Esophagus muscularis mucosa (tissue), 4 donors: ENCODE results near the gene CACNB4. TPM values are rescaled to one million over a fixed set of nuclear protein-coding genes. Genes with fewer than 3 reads are reported as not detected.

Experiments
- DNase-seq: peaks from one replicate; pipeline ENCODE4 v3.0.0-alpha.2; 2017; ENCODE audit errors: extremely low spot score
- H3K27ac ChIP-seq, 4 donors: fragments of 200-600 bp; sonication (generic); replicated peaks in 1 of 4; 1 replicate in 3 of 4; 2 replicates in 1 of 4; pipeline ENCODE4 v1.5.1; 2016 to 2019; ENCODE audit warnings: mild to moderate bottlenecking in 1 of 4
- H3K27me3 ChIP-seq, 4 donors: fragments of 200-600 bp; sonication (generic); one replicate each; pipeline versions ENCODE4 v1.5.1 to v1.6.0; 2016 to 2019
- H3K36me3 ChIP-seq, 4 donors: fragments of 200-600 bp; sonication (generic); one replicate each; pipeline ENCODE4 v1.5.1; 2016 to 2019
- H3K4me1 ChIP-seq, 4 donors: fragments of 200-600 bp; sonication (generic); one replicate each; pipeline ENCODE4 v1.5.1; 2016 to 2019
- H3K4me3 ChIP-seq, 4 donors: fragments of 200-600 bp; sonication (generic); 1 replicate in 2 of 4; 2 replicates in 2 of 4; pipeline ENCODE4 v1.5.1; 2016 to 2019; ENCODE audit warnings: mild to moderate bottlenecking in 4 of 4, moderate library complexity in 1 of 4
- H3K9me3 ChIP-seq, 4 donors: fragments of 200-600 bp; sonication (generic); 1 replicate in 3 of 4; 2 replicates in 1 of 4; pipeline ENCODE4 v1.5.1; 2016 to 2019
- EP300 ChIP-seq: sonication (generic); formaldehyde crosslinking; IDR thresholded peaks from one replicate; pipeline ENCODE4 v1.6.1; 2017; ENCODE audit warnings: antibody characterized with exemption
- POLR2A ChIP-seq: fragments of 450-650 bp; IDR thresholded peaks from one replicate; pipeline ENCODE4 v1.6.1; 2017; ENCODE audit warnings: antibody characterized with exemption, moderate library complexity, mild to moderate bottlenecking, low read depth
- POLR2AphosphoS5 ChIP-seq, 2 donors: sonication (generic); formaldehyde crosslinking; IDR thresholded peaks; one replicate each; pipeline ENCODE4 v1.6.1; 2017; ENCODE audit warnings: antibody characterized with exemption in 2 of 2
- WGBS: methylation state at CpG from one replicate; pipeline ENCODE4 v1.1.5; 2018; 5-methylcytosine and 5-hydroxymethylcytosine counted together
- intact Hi-C: fragments of 100-400 bp; cut with DNase I; formaldehyde crosslinking; loops from one replicate; pipeline ENCODE4 v1.15.1; 2023
- total RNA-seq, 4 donors: library from RNA; depleted of rRNA; stranded (reverse); fragments of >200 nt; gene quantifications; one replicate each; pipeline versions ENCODE4 v1.1.0 to v1.2.1, GENCODE V29; 2016
- TF ChIP-seq, protein P1 (sequence below), 3 experiments: fragments of 200-600 bp in 2 of 3; fragments of 450-650 bp in 1 of 3; sonication (generic) in 2 of 3; IDR thresholded peaks; one replicate each; pipeline ENCODE4 v1.5.1; 2017 to 2019; ENCODE audit warnings: antibody characterized with exemption in 3 of 3, mild to moderate bottlenecking in 2 of 3, moderate library complexity in 1 of 3

Gene CACNB4
- total RNA-seq, 4 donors from 2014 or later: 1.7 to 3.5 (median 2.3) TPM

DNA sequence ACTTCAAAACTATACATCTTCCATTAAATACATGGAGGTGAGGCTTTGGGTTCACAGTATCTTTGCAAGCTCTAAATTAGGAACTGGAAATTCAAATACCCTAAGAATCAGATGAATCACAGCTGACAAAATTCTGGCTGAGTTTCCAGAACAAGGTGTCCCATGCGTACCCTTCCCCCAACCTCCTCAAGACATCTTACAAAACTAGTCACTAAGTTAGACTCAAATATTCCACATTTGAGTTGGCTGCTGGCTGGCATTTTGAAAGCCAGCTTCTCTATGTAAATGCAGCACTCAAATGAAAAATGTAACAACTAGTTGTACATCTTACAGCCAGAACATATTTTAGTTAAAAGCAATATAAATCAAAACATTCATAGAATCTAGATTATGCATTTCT is 139.6 kb downstream of the CACNB4 start:
- Histone ChIP-seq H3K4me1 (peaks cover 0 to 29% (median 25%) of the 10 kb centered on the region in 4 donors), H3K9me3 (no peaks in the 10 kb centered on the region), H3K27me3 (no peaks in the 10 kb centered on the region), H3K27ac (peak overlapping the region; percentile 32 to 61 (median 58)), H3K4me3 (no peak overlapping the region), H3K36me3 (no peaks in the 10 kb centered on the region)
- WGBS: 38% methylated on average over 1 of the region's 1 CpG
- intact Hi-C loops: no loop called here
- TF ChIP-seq POLR2A: no peak
- TF ChIP-seq EP300: peak; percentile 30
- peak; percentile 69 to 87 for TF ChIP-seq POLR2AphosphoS5 (IDR thresholded peaks at IDR 0.05)
- TF ChIP-seq, protein P1, sequence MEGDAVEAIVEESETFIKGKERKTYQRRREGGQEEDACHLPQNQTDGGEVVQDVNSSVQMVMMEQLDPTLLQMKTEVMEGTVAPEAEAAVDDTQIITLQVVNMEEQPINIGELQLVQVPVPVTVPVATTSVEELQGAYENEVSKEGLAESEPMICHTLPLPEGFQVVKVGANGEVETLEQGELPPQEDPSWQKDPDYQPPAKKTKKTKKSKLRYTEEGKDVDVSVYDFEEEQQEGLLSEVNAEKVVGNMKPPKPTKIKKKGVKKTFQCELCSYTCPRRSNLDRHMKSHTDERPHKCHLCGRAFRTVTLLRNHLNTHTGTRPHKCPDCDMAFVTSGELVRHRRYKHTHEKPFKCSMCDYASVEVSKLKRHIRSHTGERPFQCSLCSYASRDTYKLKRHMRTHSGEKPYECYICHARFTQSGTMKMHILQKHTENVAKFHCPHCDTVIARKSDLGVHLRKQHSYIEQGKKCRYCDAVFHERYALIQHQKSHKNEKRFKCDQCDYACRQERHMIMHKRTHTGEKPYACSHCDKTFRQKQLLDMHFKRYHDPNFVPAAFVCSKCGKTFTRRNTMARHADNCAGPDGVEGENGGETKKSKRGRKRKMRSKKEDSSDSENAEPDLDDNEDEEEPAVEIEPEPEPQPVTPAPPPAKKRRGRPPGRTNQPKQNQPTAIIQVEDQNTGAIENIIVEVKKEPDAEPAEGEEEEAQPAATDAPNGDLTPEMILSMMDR (IDR thresholded peaks at IDR 0.05): no peak
- DNase-seq: no peak

DNA sequence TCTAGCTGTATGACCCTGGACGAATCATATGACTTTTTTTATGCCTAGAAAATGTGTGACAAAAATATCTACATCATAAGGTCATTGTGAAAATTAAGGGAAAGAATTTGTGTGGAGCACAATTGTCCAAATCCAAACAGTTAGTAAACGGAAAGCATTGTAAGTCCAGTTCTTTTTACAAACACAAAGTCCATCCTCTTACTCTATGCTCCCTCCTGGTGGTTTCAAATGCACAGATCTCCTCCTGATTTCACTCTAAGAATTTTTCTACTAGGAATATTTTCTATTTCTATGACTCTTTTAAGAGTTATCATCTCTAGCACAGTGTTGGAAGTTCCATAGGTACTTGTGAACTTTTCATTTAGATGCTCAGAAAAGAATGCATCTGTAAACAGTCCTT is 145.4 kb downstream of the CACNB4 start:
- DNase-seq: no peak
- Histone ChIP-seq H3K27me3 (no peaks in the 10 kb centered on the region), H3K4me1 (peaks cover 0 to 5% (median 3%) of the 10 kb centered on the region in 4 donors), H3K9me3 (no peaks in the 10 kb centered on the region), H3K27ac (no peak overlapping the region), H3K4me3 (no peak overlapping the region), H3K36me3 (no peaks in the 10 kb centered on the region)
- TF ChIP-seq EP300 (no peak), POLR2AphosphoS5 (IDR thresholded peaks at IDR 0.05) (no peak), POLR2A (no peak)
- TF ChIP-seq, protein P1 (IDR thresholded peaks at IDR 0.05): no peak
- 85% methylated on average over 2 of the region's 2 CpGs for WGBS
- intact Hi-C loops: no loop called here

DNA sequence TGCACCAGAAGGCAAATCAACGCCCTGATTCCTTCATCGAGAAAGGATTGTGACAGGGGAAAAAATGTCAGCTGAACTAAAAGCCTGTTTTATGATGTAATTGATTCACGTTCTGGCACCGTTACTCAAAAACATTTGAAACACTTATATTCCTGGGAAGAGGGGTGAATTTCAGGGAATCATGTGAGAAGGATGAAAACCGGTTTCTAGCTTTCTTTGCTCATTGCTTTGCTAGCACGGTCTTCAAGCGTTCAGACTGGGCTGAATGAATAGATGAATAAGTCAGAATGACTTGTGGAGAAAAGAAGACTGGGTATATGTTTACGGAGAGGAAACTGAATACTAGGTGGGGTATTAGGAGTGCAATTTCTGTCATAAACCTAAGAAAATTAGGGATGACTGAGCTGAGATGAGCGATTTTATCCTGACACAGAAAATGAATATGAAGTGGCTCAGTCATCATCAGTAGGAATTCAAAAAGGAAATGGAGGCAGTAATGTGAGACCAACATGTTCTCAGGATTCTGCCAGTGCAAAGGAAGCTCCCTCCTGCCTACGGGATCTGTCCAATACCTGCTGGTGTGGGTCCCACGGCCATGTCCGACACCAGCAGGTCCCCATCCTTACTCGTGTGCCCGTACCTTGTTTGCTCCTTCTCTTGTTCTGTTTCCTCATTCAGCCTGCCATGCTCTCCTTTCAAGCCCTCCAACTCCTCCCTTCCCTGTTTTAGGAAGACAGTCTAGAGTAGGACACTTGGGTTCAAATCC is 146.0 kb downstream of the CACNB4 start:
- intact Hi-C loops: no loop called here
- Histone ChIP-seq H3K4me3 (no peak overlapping the region), H3K27me3 (no peaks in the 10 kb centered on the region), H3K9me3 (no peaks in the 10 kb centered on the region), H3K4me1 (peaks cover 0 to 3% (median 0%) of the 10 kb centered on the region in 4 donors), H3K27ac (no peak overlapping the region), H3K36me3 (no peaks in the 10 kb centered on the region)
- TF ChIP-seq POLR2A: no peak
- TF ChIP-seq EP300: no peak
- TF ChIP-seq POLR2AphosphoS5 (IDR thresholded peaks at IDR 0.05): no peak
- TF ChIP-seq, protein P1 (IDR thresholded peaks at IDR 0.05): no peak
- 89% methylated on average over 14 of the region's 14 CpGs for WGBS
- DNase-seq: no peak

DNA sequence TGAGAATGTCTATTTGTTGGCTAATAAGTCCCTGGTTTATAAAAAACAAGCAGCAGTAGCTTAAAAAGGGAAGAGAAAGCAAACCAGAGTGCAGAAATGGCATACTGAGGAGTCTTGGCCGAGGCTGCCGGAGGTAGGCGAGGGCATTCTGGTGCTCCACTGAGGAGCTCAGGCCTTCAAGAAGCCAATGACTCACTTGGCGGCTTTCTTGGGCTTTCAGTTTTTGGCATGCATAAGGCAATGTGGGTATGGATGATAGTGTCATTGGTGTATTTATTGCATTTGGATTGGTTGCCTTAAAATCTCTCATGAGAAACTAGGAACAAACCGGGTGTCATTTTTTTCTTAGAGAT is 151.1 kb downstream of the CACNB4 start:
- DNase-seq: no peak
- H3K27ac ChIP-seq: no peak overlapping the region
- 74% methylated on average over 5 of the region's 5 CpGs for WGBS

More for the DNA sequence above, 151.1 kb downstream of the CACNB4 start:
- TF ChIP-seq, protein P1 (IDR thresholded peaks at IDR 0.05): no peak
- TF ChIP-seq EP300: no peak
- no peak for TF ChIP-seq POLR2A
- TF ChIP-seq POLR2AphosphoS5 (IDR thresholded peaks at IDR 0.05): no peak
- Histone ChIP-seq H3K27me3 (no peaks in the 10 kb centered on the region), H3K36me3 (no peaks in the 10 kb centered on the region), H3K9me3 (no peaks in the 10 kb centered on the region), H3K4me3 (peak overlapping the region in 3 of 4 donors; percentile 9 to 32 (median 20)), H3K4me1 (peaks cover 0 to 12% (median 7%) of the 10 kb centered on the region in 4 donors)
- intact Hi-C loops: no loop called here
